B cell (primary cell): Measurements from ENCODE around the gene ARMC5. TPM values are rescaled to one million over a fixed set of nuclear protein-coding genes. Genes with fewer than 3 reads are reported as not detected.

Source experiments
- ATAC-seq: fragments of 200-7000 bp; cut with Tn5 transposase; one replicate; pipeline ENCODE4 v1.10.0; 2021; ENCODE audit warnings: low read depth, mild to moderate bottlenecking, moderate number of reproducible peaks, moderate library complexity
- CTCF ChIA-PET: fragments of 350-600 bp; sonication (Branson Sonifier 250); formaldehyde crosslinking; loops from one replicate; lab custom pipeline; 2021; ENCODE audit warnings: antibody characterized with exemption, inconsistent platforms; lab: Charles Lee
- POLR2A ChIA-PET: fragments of 350-600 bp; sonication (Branson Sonifier 250); formaldehyde crosslinking; loops from one replicate; lab custom pipeline; 2021; ENCODE audit warnings: antibody characterized with exemption; lab: Charles Lee
- DNase-seq: peaks from one replicate; pipeline ENCODE4 v3.0.0; 2013
- H2AFZ ChIP-seq: 2 replicates; pipeline ENCODE4 v1.6.1; 2012; ENCODE audit warnings: mild to moderate bottlenecking, low read depth, low read length; ENCODE audit not compliant: insufficient read depth, poor library complexity, severe bottlenecking
- H3K27ac ChIP-seq, 2 donors: 1 replicate in 1 of 2; 2 replicates in 1 of 2; pipeline ENCODE4 v1.5.1; 2012 to 2013; ENCODE audit warnings: low read length in 2 of 2, mild to moderate bottlenecking in 2 of 2, moderate library complexity in 1 of 2
- H3K27me3 ChIP-seq, 4 experiments: fragments of 200-600 bp in 1 of 4; sonication (generic) in 1 of 4; replicated peaks in 1 of 4; 1 replicate in 2 of 4; 2 replicates in 2 of 4; pipeline versions ENCODE4 v1.6.1 to v1.7.0; 2013 to 2016; ENCODE audit warnings: low read length in 3 of 4, mild to moderate bottlenecking in 2 of 4, mixed read lengths in 1 of 4, moderate library complexity in 1 of 4; ENCODE audit not compliant: insufficient read depth in 4 of 4, control insufficient read depth in 3 of 4; ENCODE audit errors: control extremely low read depth in 1 of 4
- H3K36me3 ChIP-seq, 2 experiments: replicated peaks in 1 of 2; 1 replicate in 1 of 2; 2 replicates in 1 of 2; pipeline versions ENCODE4 v1.6.1 to v1.7.1; 2013; ENCODE audit warnings: low read length in 1 of 2; ENCODE audit not compliant: insufficient read depth in 2 of 2, control insufficient read depth in 1 of 2; ENCODE audit errors: control extremely low read depth in 1 of 2, extremely low read depth in 1 of 2
- H3K4me1 ChIP-seq, 2 donors: fragments of 200-600 bp in 1 of 2; sonication (generic) in 1 of 2; 1 replicate in 1 of 2; 2 replicates in 1 of 2; pipeline versions ENCODE4 v1.5.1 to v1.6.1; 2013 to 2017; ENCODE audit warnings: low read length in 2 of 2; ENCODE audit not compliant: control insufficient read depth in 2 of 2, insufficient read depth in 2 of 2
- H3K4me2 ChIP-seq: replicated peaks from 2 replicates; pipeline ENCODE3; 2012; ENCODE audit warnings: mild to moderate bottlenecking, low read depth, low read length; ENCODE audit not compliant: poor library complexity, severe bottlenecking
- H3K4me3 ChIP-seq, 5 experiments: fragments of 200-600 bp in 1 of 5; sonication (generic) in 1 of 5; 1 replicate in 3 of 5; 2 replicates in 2 of 5; pipeline versions ENCODE4 v1.5.1 to v1.7.0; 2011 to 2016; ENCODE audit warnings: low read length in 4 of 5, mild to moderate bottlenecking in 4 of 5, low read depth in 2 of 5, control low read depth in 1 of 5, moderate library complexity in 1 of 5; ENCODE audit not compliant: insufficient read depth in 1 of 5; ENCODE audit errors: control extremely low read depth in 1 of 5, extremely low read depth in 1 of 5
- H3K79me2 ChIP-seq: fragments of 200-600 bp; sonication (generic); one replicate; pipeline ENCODE4 v1.6.0; 2016; ENCODE audit warnings: low read length; ENCODE audit not compliant: control insufficient read depth, insufficient read depth
- H3K9ac ChIP-seq: fragments of 200-600 bp; sonication (generic); 2 replicates; pipeline ENCODE4 v1.6.1; 2017; ENCODE audit warnings: mild to moderate bottlenecking, low read length, moderate library complexity
- H3K9me3 ChIP-seq, 3 donors: one replicate each; pipeline versions ENCODE4 v1.6.1 to v1.7.1; 2013; ENCODE audit warnings: low read length in 2 of 3; ENCODE audit not compliant: control insufficient read depth in 2 of 3, insufficient read depth in 1 of 3; ENCODE audit errors: control extremely low read depth in 1 of 3
- H4K20me1 ChIP-seq: 2 replicates; pipeline ENCODE4 v1.6.0; 2012; ENCODE audit warnings: mild to moderate bottlenecking, low read length; ENCODE audit not compliant: insufficient read depth, control insufficient read depth, poor library complexity, severe bottlenecking
- H3K27ac Mint-ChIP-seq: one replicate; pipeline ENCODE4 v1.8.0; 2021; ENCODE audit warnings: mixed read lengths
- H3K27me3 Mint-ChIP-seq: one replicate; pipeline ENCODE4 v1.8.0; 2021; ENCODE audit warnings: mixed read lengths
- H3K4me1 Mint-ChIP-seq: one replicate; pipeline ENCODE4 v1.8.0; 2021; ENCODE audit warnings: mixed read lengths
- H3K4me3 Mint-ChIP-seq: one replicate; pipeline ENCODE4 v1.8.0; 2021; ENCODE audit warnings: mixed read lengths
- H3K9me3 Mint-ChIP-seq: one replicate; pipeline ENCODE4 v1.8.0; 2022; ENCODE audit warnings: mixed read lengths; ENCODE audit not compliant: insufficient read depth
- CTCF ChIP-seq: fragments of 200-600 bp; IDR thresholded peaks from one replicate; pipeline ENCODE4 v1.8.0; 2022; ENCODE audit warnings: antibody characterized with exemption, mild to moderate bottlenecking
- EZH2 ChIP-seq: IDR thresholded peaks from 2 replicates; pipeline ENCODE4 v1.6.1; 2012; ENCODE audit warnings: borderline replicate concordance, low read depth, mild to moderate bottlenecking, moderate library complexity, low read length; ENCODE audit not compliant: insufficient read depth, poor library complexity, severe bottlenecking
- WGBS: methylation state at CpG from one replicate; pipeline ENCODE4 v1.1.5; 2013; ENCODE audit warnings: missing lambda C conversion rate; ENCODE audit not compliant: insufficient coverage; 5-methylcytosine and 5-hydroxymethylcytosine counted together
- intact Hi-C: fragments of 100-400 bp; cut with micrococcal nuclease; formaldehyde crosslinking; loops from one replicate; pipeline ENCODE4 v1.10.0; 2022
- polyA plus RNA-seq: library from polyadenylated mRNA; depleted of rRNA; stranded (reverse); fragments of >200 nt; gene quantifications from 2 replicates; pipeline ENCODE4 v1.2.3, GENCODE V29; 2012
- total RNA-seq, 2 donors: library from RNA; stranded (reverse); fragments of 120-200 nt in 1 of 2; gene quantifications; 1 replicate in 1 of 2; 2 replicates in 1 of 2; pipeline versions ENCODE4 v1.2.3 to v1.2.4, GENCODE V29; 2013 to 2022

Gene ARMC5
- total and polyA plus RNA-seq, 2 donors (not counting 1 experiment from before 2014, with no cell fraction given), result 11.7 to 15.4 TPM

DNA sequence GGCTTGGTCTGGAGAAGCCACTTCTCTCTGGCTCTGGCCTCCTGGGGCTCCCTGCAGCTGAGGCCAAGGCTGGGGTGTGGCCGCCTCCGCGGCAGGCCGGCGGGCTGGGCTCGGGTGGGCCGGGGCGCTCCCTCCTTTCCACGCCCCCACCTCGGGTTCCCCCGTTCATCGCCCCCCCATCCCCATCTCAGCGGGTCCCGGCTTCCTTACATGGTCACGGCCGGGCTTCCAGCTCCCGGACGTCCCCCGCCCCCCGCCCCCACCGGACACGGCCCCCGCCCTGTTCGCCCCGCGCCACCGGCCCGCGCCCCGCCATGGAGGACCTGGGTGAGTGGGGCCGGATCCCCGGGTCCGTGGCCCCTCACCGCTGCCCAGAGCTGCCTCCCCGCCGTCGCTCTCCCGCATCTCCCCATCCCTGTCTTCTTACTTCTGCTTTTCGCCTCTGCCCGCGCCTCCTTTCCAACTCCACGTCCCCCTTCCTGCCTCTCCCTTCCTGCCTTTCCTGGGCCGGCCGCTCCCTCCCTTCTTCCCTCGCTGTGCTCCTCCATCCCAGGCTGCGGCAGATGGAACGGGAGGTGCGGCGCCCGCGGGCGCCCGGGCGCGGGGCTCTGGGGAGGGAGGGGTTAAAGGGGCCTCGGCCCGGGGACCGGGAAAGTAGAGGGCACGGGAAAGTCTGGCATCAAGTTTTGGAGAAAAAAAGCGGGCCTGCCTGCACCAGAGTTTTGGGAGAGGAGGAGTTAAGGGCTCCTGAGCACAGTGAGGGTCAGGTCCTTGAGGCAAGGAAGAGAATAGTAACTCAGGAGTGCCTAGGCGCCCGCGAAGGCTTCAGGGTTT, 12.8 kb downstream of the ARMC5 start, which contains the start of gene TGFB1I1:
TSS of gene TGFB1I1 (plus strand) at position 278 of the 834 bp plus-strand sequence. CDS start at position 315, 37 bp downstream.
- ChIA-PET CTCF (interaction anchor here (1.2 kb wide), 1 partner anchor 12 kb away, joined by 5 read pairs; no protein-coding TSS in a partner anchor), POLR2A (interaction anchor here (0.6 to 1.0 kb wide), 2 partner anchors 13 to 213 kb away, joined by 3 to 5 read pairs; partner anchors contain the start of gene ARMC5)
- intact Hi-C loops, result no loop called here
- Histone ChIP-seq H3K27ac (no peak within 1 kb of the TSS), H3K4me1 (peaks cover 29% of the 10 kb centered on the region in 2 donors), H2AFZ (peak within 1 kb of the TSS; percentile 51), H3K4me3 (peak within 1 kb of the TSS in 4 of 5 experiments; percentile 28 to 47 (median 42)), H3K79me2 (no peaks in the 10 kb centered on the region), H3K4me2 (peak within 1 kb of the TSS; percentile 89), H3K27me3 (peaks cover 0 to 21% (median 11%) of the 10 kb centered on the region in 4 experiments), H3K9ac (peak within 1 kb of the TSS; percentile 52), H4K20me1 (no peaks in the 10 kb centered on the region), H3K36me3 (no peaks in the 10 kb centered on the region), H3K9me3 (peaks cover 0 to 12% (median 0%) of the 10 kb centered on the region in 3 donors)
- Mint-ChIP-seq H3K9me3 (no peaks in the 10 kb centered on the region), H3K27ac (peak within 1 kb of the TSS; percentile 67), H3K27me3 (peaks cover 3% of the 10 kb centered on the region), H3K4me1 (peaks cover 52% of the 10 kb centered on the region), H3K4me3 (peak within 1 kb of the TSS; percentile 86)
- TF ChIP-seq CTCF (no peak), EZH2 (no peak)
- ATAC-seq (peak; percentile 37), DNase-seq (no peak)
- WGBS, result 6% methylated on average over 36 of the region's 63 CpGs
